ENCODE results near the gene NDRG3.
"Not testable (repeated sequence)": the region's sequence is repeated elsewhere in the genome, so short reads cannot be mapped to it uniquely, and the experiment has no call there.

The NDRG3 gene

GRCh38 chr20:36686944-36687343 is 58.9 kb downstream of the NDRG3 start:
- no peak for DNase-seq

- DNase-seq = no peak
Observed at GRCh38 chr20:36686504-36686903, 59.4 kb downstream of the NDRG3 start.

- no peak for DNase-seq
Observed at GRCh38 chr20:36684747-36685146, 61.1 kb downstream of the NDRG3 start.

- no peak for DNase-seq
Observed at GRCh38 chr20:36682311-36682710, 63.6 kb downstream of the NDRG3 start.

- DNase-seq = no peak
Observed at GRCh38 chr20:36677422-36677771, 68.5 kb downstream of the NDRG3 start.

GRCh38 chr20:36676701-36677421 is 69.0 kb downstream of the NDRG3 start:
- DNase-seq = no peak

- DNase-seq = not testable (repeated sequence)
Observed at GRCh38 chr20:36675545-36675944, 70.3 kb downstream of the NDRG3 start.

GRCh38 chr20:36672991-36673390 is 72.9 kb downstream of the NDRG3 start:
- no peak for DNase-seq

- DNase-seq = no peak
Observed at GRCh38 chr20:36670665-36671357, 75.1 kb downstream of the NDRG3 start.

GRCh38 chr20:36666181-36666740 is 79.6 kb downstream of the NDRG3 start:
- DNase-seq = peak; percentile 1

GRCh38 chr20:36663031-36663430 is 82.9 kb downstream of the NDRG3 start:
- no peak for DNase-seq

- DNase-seq = no peak
Observed at GRCh38 chr20:36658300-36658699, 87.6 kb downstream of the NDRG3 start.

GRCh38 chr20:36656733-36657132 is 89.2 kb downstream of the NDRG3 start:
- no peak for DNase-seq

GRCh38 chr20:36655004-36655403 is 90.9 kb downstream of the NDRG3 start:
- no peak for DNase-seq

GRCh38 chr20:36654506-36654905 is 91.4 kb downstream of the NDRG3 start:
- no peak for DNase-seq

- DNase-seq = no peak
Observed at GRCh38 chr20:36653456-36653855, 92.4 kb downstream of the NDRG3 start.

GRCh38 chr20:36647196-36648121 is 98.4 kb downstream of the NDRG3 start:
- DNase-seq = no peak

GRCh38 chr20:36646678-36647077 is 99.2 kb downstream of the NDRG3 start:
- DNase-seq = no peak

- DNase-seq = no peak
Observed at GRCh38 chr20:36645998-36646397, 99.9 kb downstream of the NDRG3 start, which contains the start of gene SLA2. TSS of gene SLA2 (minus strand) at chr20:36646196. CDS start at chr20:36641335, 4,861 bp downstream.

- DNase-seq = no peak
Observed at GRCh38 chr20:36645353-36645752, 100.5 kb downstream of the NDRG3 start.

GRCh38 chr20:36644706-36645095 is 101.2 kb downstream of the NDRG3 start:
- DNase-seq = no peak

- DNase-seq = no peak
Observed at GRCh38 chr20:36644032-36644705, 101.7 kb downstream of the NDRG3 start.

GRCh38 chr20:36642136-36642535 is 103.8 kb downstream of the NDRG3 start:
- DNase-seq = no peak

All from midbrain (tissue), 1 donor.